HG03135 (cell line): ENCODE measurements around the gene ADORA2A.

Experiments used
- ATAC-seq: cut with Tn5 transposase; IDR thresholded peaks from one replicate; pipeline ENCODE4 v1.9.1; 2021; ENCODE audit warnings: mild to moderate bottlenecking, moderate library complexity; ENCODE audit not compliant: unreplicated experiment

The ADORA2A gene

GRCh38 chr22:24445481-24446259 lies 18.3 kb downstream of the ADORA2A start:
- ATAC-seq = no peak

GRCh38 chr22:24446260-24446611 lies 18.8 kb downstream of the ADORA2A start:
- no peak for ATAC-seq

- ATAC-seq = no peak
These were observed 23.2 kb downstream of the ADORA2A start for GRCh38 chr22:24450610-24451009.

- ATAC-seq = no peak
These were observed 23.8 kb downstream of the ADORA2A start for GRCh38 chr22:24451162-24451561.

GRCh38 chr22:24453853-24454252 lies 26.5 kb downstream of the ADORA2A start:
- no peak for ATAC-seq

- no peak for ATAC-seq
These were observed 27.6 kb downstream of the ADORA2A start for GRCh38 chr22:24455039-24455438.

- ATAC-seq = no peak
These were observed 28.5 kb downstream of the ADORA2A start for GRCh38 chr22:24455751-24456426.

- ATAC-seq = no peak
These were observed 30.6 kb downstream of the ADORA2A start for GRCh38 chr22:24457894-24458420.

- no peak for ATAC-seq
These were observed 32.5 kb downstream of the ADORA2A start for GRCh38 chr22:24459911-24460310.

- no peak for ATAC-seq
These were observed 33.2 kb downstream of the ADORA2A start for GRCh38 chr22:24460418-24461089.

- ATAC-seq = no peak
These were observed 35.8 kb downstream of the ADORA2A start for GRCh38 chr22:24463071-24463760.

GRCh38 chr22:24465566-24465965 lies 38.2 kb downstream of the ADORA2A start:
- ATAC-seq = no peak

GRCh38 chr22:24465975-24466374 lies 38.6 kb downstream of the ADORA2A start:
- ATAC-seq = no peak

- no peak for ATAC-seq
These were observed 39.4 kb downstream of the ADORA2A start for GRCh38 chr22:24466716-24467328.

GRCh38 chr22:24467340-24467739 lies 39.9 kb downstream of the ADORA2A start:
- ATAC-seq = no peak

- no peak for ATAC-seq
These were observed 44.2 kb downstream of the ADORA2A start for GRCh38 chr22:24471570-24471969.

GRCh38 chr22:24473284-24473683 lies 45.9 kb downstream of the ADORA2A start:
- no peak for ATAC-seq

GRCh38 chr22:24474221-24474620 lies 46.8 kb downstream of the ADORA2A start:
- no peak for ATAC-seq

- no peak for ATAC-seq
These were observed 47.4 kb downstream of the ADORA2A start for GRCh38 chr22:24474649-24475255.

- ATAC-seq = no peak
These were observed 54.2 kb downstream of the ADORA2A start for GRCh38 chr22:24481641-24482040.
